Left ventricle myocardium inferior (tissue), 1 donor: ENCODE results near the gene GRB2. TPM values are rescaled to one million over a fixed set of nuclear protein-coding genes. Genes with fewer than 3 reads are reported as not detected.
A peak's percentile ranks its signal among the peaks of the same experiment; 100 is the strongest.

Experiments
- DNase-seq: peaks from one replicate; pipeline ENCODE4 v3.0.0-alpha.2; 2020
- H3K27ac ChIP-seq: fragments of 200-600 bp; replicated peaks from 2 replicates; pipeline ENCODE4 v1.8.0; 2021
- H3K27me3 ChIP-seq: fragments of 200-600 bp; 2 replicates; pipeline ENCODE4 v1.8.0; 2021; ENCODE audit warnings: low read depth
- H3K36me3 ChIP-seq: fragments of 200-600 bp; 2 replicates; pipeline ENCODE4 v1.8.0; 2021
- H3K4me1 ChIP-seq: fragments of 200-600 bp; 2 replicates; pipeline ENCODE4 v1.8.0; 2021
- H3K4me3 ChIP-seq: fragments of 200-600 bp; 2 replicates; pipeline ENCODE4 v1.8.0; 2021; ENCODE audit warnings: mild to moderate bottlenecking, moderate library complexity
- H3K9me3 ChIP-seq: fragments of 200-600 bp; replicated peaks from 2 replicates; pipeline ENCODE4 v1.8.0; 2021
- CTCF ChIP-seq: fragments of 200-600 bp; IDR thresholded peaks from 2 replicates; pipeline ENCODE4 v1.8.0; 2021; ENCODE audit warnings: antibody characterized with exemption, mild to moderate bottlenecking, borderline replicate concordance
- intact Hi-C: fragments of 100-400 bp; cut with micrococcal nuclease; formaldehyde crosslinking; loops from one replicate; pipeline ENCODE4 v1.11.0; 2022
- total RNA-seq: library from RNA; stranded (reverse); fragmentation: NEBNext Ultra II Directional; extraction: Animal tissue kit (Norgen Biotek cat#: 25700); gene quantifications from one replicate; pipeline ENCODE4 v1.2.1, GENCODE V29; 2021
- donor health status: DM: no; HTN: yes; CAD: no; lungs with severe emphysema.

The GRB2 gene
- total RNA-seq, 1 donor from 2014 or later = 42.2 TPM

- Histone ChIP-seq H3K4me1 (peaks cover 77% of the 10 kb centered on the region), H3K4me3 (no peak overlapping the region), H3K27ac (peak overlapping the region; percentile 27), H3K36me3 (no peaks in the 10 kb centered on the region), H3K9me3 (no peaks in the 10 kb centered on the region), H3K27me3 (no peaks in the 10 kb centered on the region)
- no peak for DNase-seq
- no peak for TF ChIP-seq CTCF
- intact Hi-C loops = no loop called here
These were observed 8.3 kb downstream of the GRB2 start for GRCh38 chr17:75397217-75397616.

- DNase-seq = no peak
- no peaks in the 10 kb centered on the region for H3K9me3 ChIP-seq
- no peak overlapping the region for H3K4me3 ChIP-seq
- intact Hi-C loops = no loop called here
- no peak for TF ChIP-seq CTCF
- no peaks in the 10 kb centered on the region for H3K27me3 ChIP-seq
- H3K27ac ChIP-seq = peak overlapping the region; percentile 63
- H3K36me3 ChIP-seq = no peaks in the 10 kb centered on the region
- H3K4me1 ChIP-seq = peaks cover 76% of the 10 kb centered on the region
These were observed 8.7 kb downstream of the GRB2 start for GRCh38 chr17:75396796-75397195.

GRCh38 chr17:75396025-75396424 lies 9.5 kb downstream of the GRB2 start:
- intact Hi-C loops = no loop called here
- Histone ChIP-seq H3K27ac (peak overlapping the region; percentile 63), H3K4me1 (peaks cover 79% of the 10 kb centered on the region), H3K27me3 (no peaks in the 10 kb centered on the region), H3K36me3 (no peaks in the 10 kb centered on the region), H3K4me3 (no peak overlapping the region), H3K9me3 (no peaks in the 10 kb centered on the region)
- TF ChIP-seq CTCF = no peak
- DNase-seq = no peak

GRCh38 chr17:75394332-75394918 lies 11.1 kb downstream of the GRB2 start:
- intact Hi-C loops = no loop called here
- TF ChIP-seq CTCF = no peak
- no peaks in the 10 kb centered on the region for H3K9me3 ChIP-seq
- peak overlapping the region; percentile 85 for H3K27ac ChIP-seq
- DNase-seq = no peak
- H3K27me3 ChIP-seq = no peaks in the 10 kb centered on the region
- H3K4me3 ChIP-seq = peak overlapping the region; percentile 77
- H3K36me3 ChIP-seq = no peaks in the 10 kb centered on the region
- peaks cover 81% of the 10 kb centered on the region for H3K4me1 ChIP-seq

- H3K36me3 ChIP-seq = no peaks in the 10 kb centered on the region
- peak overlapping the region; percentile 77 for H3K4me3 ChIP-seq
- H3K27me3 ChIP-seq = no peaks in the 10 kb centered on the region
- intact Hi-C loops = no loop called here
- peak; percentile 39 for TF ChIP-seq CTCF
- H3K27ac ChIP-seq = peak overlapping the region; percentile 85
- peak; percentile 99 for DNase-seq
- no peaks in the 10 kb centered on the region for H3K9me3 ChIP-seq
- H3K4me1 ChIP-seq = peaks cover 81% of the 10 kb centered on the region
These were observed 11.8 kb downstream of the GRB2 start for GRCh38 chr17:75393523-75394331.
